Esophagus squamous epithelium (tissue), 5 donors: ENCODE data around the gene IFT74. TPM values are rescaled to one million over a fixed set of nuclear protein-coding genes. Genes with fewer than 3 reads are reported as not detected.

Source experiments
- DNase-seq: peaks from one replicate; lab custom pipeline; 2025; lab: John Stamatoyannopoulos, UW
- H3K27ac ChIP-seq, 4 donors: fragments of 200-600 bp; sonication (generic); one replicate each; pipeline ENCODE4 v1.5.1; 2016 to 2019; ENCODE audit warnings: mild to moderate bottlenecking in 1 of 4
- H3K27me3 ChIP-seq, 4 donors: fragments of 200-600 bp; sonication (generic); 1 replicate in 3 of 4; 2 replicates in 1 of 4; pipeline versions ENCODE4 v1.5.1 to v1.6.0; 2017 to 2021; ENCODE audit warnings: antibody characterized with exemption in 1 of 4
- H3K36me3 ChIP-seq, 3 donors: fragments of 200-600 bp; sonication (generic); one replicate each; pipeline ENCODE4 v1.5.1; 2016 to 2019
- H3K4me1 ChIP-seq, 3 donors: fragments of 200-600 bp; sonication (generic); one replicate each; pipeline ENCODE4 v1.5.1; 2017 to 2019
- H3K4me3 ChIP-seq, 4 donors: fragments of 200-600 bp; sonication (generic); 1 replicate in 3 of 4; 2 replicates in 1 of 4; pipeline ENCODE4 v1.5.1; 2016 to 2019; ENCODE audit warnings: mild to moderate bottlenecking in 2 of 4, moderate library complexity in 1 of 4
- H3K9me3 ChIP-seq, 3 donors: fragments of 200-600 bp; sonication (generic); one replicate each; pipeline ENCODE4 v1.5.1; 2016 to 2019
- CTCF ChIP-seq, 6 experiments: fragments of 450-650 bp in 4 of 6; fragments of 200-600 bp in 2 of 6; sonication (generic) in 2 of 6; IDR thresholded peaks; one replicate each; pipeline ENCODE4 v1.5.1; 2016 to 2019; ENCODE audit warnings: antibody characterized with exemption in 6 of 6, mild to moderate bottlenecking in 4 of 6, moderate library complexity in 4 of 6
- POLR2A ChIP-seq, 4 donors: fragments of 450-650 bp; IDR thresholded peaks; one replicate each; pipeline ENCODE4 v1.6.1; 2017; ENCODE audit warnings: antibody characterized with exemption in 4 of 4, mild to moderate bottlenecking in 4 of 4, moderate library complexity in 3 of 4
- WGBS, 2 donors: methylation state at CpG; one replicate each; pipeline ENCODE4 v1.1.5; 2018; 5-methylcytosine and 5-hydroxymethylcytosine counted together
- intact Hi-C: fragments of 100-400 bp; cut with DNase I; formaldehyde crosslinking; loops from one replicate; pipeline ENCODE4 v1.15.0; 2022
- total RNA-seq, 4 donors: library from RNA; depleted of rRNA; stranded (reverse); fragments of >200 nt; gene quantifications; one replicate each; pipeline ENCODE4 v1.1.0, GENCODE V29; 2016
- donor health status: DM: yes; HTN: yes; CAD: no.

IFT74 gene
- total RNA-seq, 4 donors from 2014 or later: 6.0 to 17.2 (median 11.8) TPM

- intact Hi-C loops: no loop called here
- no peaks in the 10 kb centered on the region for H3K9me3 ChIP-seq
- H3K27ac ChIP-seq: no peak overlapping the region
- no peaks in the 10 kb centered on the region for H3K4me1 ChIP-seq
- TF ChIP-seq POLR2A (IDR thresholded peaks at IDR 0.05): no peak
- no peak for TF ChIP-seq CTCF (IDR thresholded peaks at IDR 0.05)
- H3K4me3 ChIP-seq: no peak overlapping the region
- no peaks in the 10 kb centered on the region for H3K27me3 ChIP-seq
- H3K36me3 ChIP-seq: peaks cover 0 to 28% (median 0%) of the 10 kb centered on the region in 3 donors
- no peak for DNase-seq
These were observed 103.7 kb downstream of the IFT74 start for GRCh38 chr9:27059907-27060306.

GRCh38 chr9:27065288-27065687 is 109.1 kb downstream of the IFT74 start:
- TF ChIP-seq POLR2A (IDR thresholded peaks at IDR 0.05) (no peak), CTCF (IDR thresholded peaks at IDR 0.05) (no peak)
- WGBS, 2 donors: 31 to 42% methylated on average over 1 of the region's 1 CpG
- DNase-seq: no peak
- H3K36me3 ChIP-seq: peaks cover 0 to 4% (median 0%) of the 10 kb centered on the region in 3 donors
- H3K4me1 ChIP-seq: no peaks in the 10 kb centered on the region
- H3K4me3 ChIP-seq: no peak overlapping the region
- H3K27me3 ChIP-seq: no peaks in the 10 kb centered on the region
- no peaks in the 10 kb centered on the region for H3K9me3 ChIP-seq
- intact Hi-C loops: no loop called here
- no peak overlapping the region for H3K27ac ChIP-seq

GRCh38 chr9:27073841-27074728 is 117.9 kb downstream of the IFT74 start:
- WGBS, 2 donors: 86 to 90% methylated on average over 2 of the region's 4 CpGs

GRCh38 chr9:27078685-27079084 is 122.5 kb downstream of the IFT74 start:
- Histone ChIP-seq H3K27ac (no peak overlapping the region), H3K9me3 (no peaks in the 10 kb centered on the region), H3K36me3 (peaks cover 0 to 5% (median 0%) of the 10 kb centered on the region in 3 donors), H3K4me1 (no peaks in the 10 kb centered on the region), H3K4me3 (no peak overlapping the region), H3K27me3 (no peaks in the 10 kb centered on the region)
- 56 to 81% methylated on average over 1 of the region's 1 CpG for WGBS, 2 donors
- no peak for DNase-seq
- intact Hi-C loops: no loop called here
- TF ChIP-seq CTCF (IDR thresholded peaks at IDR 0.05): no peak
- no peak for TF ChIP-seq POLR2A (IDR thresholded peaks at IDR 0.05)

More at GRCh38 chr9:27073841-27074728, 117.9 kb downstream of the IFT74 start:
- Histone ChIP-seq H3K4me3 (no peak overlapping the region), H3K4me1 (no peaks in the 10 kb centered on the region), H3K36me3 (peaks cover 0 to 5% (median 0%) of the 10 kb centered on the region in 3 donors), H3K27ac (no peak overlapping the region), H3K27me3 (no peaks in the 10 kb centered on the region), H3K9me3 (no peaks in the 10 kb centered on the region)
- no peak for TF ChIP-seq POLR2A (IDR thresholded peaks at IDR 0.05)
- intact Hi-C loops: no loop called here
- DNase-seq: no peak

GRCh38 chr9:27085456-27085855 is 129.2 kb downstream of the IFT74 start:
- 84 to 86% methylated on average over 5 of the region's 5 CpGs for WGBS, 2 donors
- TF ChIP-seq CTCF (IDR thresholded peaks at IDR 0.05): no peak
- TF ChIP-seq POLR2A (IDR thresholded peaks at IDR 0.05): no peak
- Histone ChIP-seq H3K4me1 (peaks cover 0 to 9% (median 6%) of the 10 kb centered on the region in 3 donors), H3K27me3 (no peaks in the 10 kb centered on the region), H3K36me3 (no peaks in the 10 kb centered on the region), H3K9me3 (no peaks in the 10 kb centered on the region), H3K4me3 (no peak overlapping the region), H3K27ac (no peak overlapping the region)
- intact Hi-C loops: no loop called here
- no peak for DNase-seq
